Progenitor cell of endocrine pancreas (in vitro differentiated cells): ENCODE results near the gene TAS2R30. TPM values are rescaled to one million over a fixed set of nuclear protein-coding genes. Genes with fewer than 3 reads are reported as not detected.
"Not testable (repeated sequence)": the region's sequence is repeated elsewhere in the genome, so short reads cannot be mapped to it uniquely, and the experiment has no call there.

Source experiments
- DNase-seq: peaks from one replicate; pipeline ENCODE4 v3.0.0; 2021; ENCODE audit warnings: low spot score; ENCODE audit not compliant: unreplicated experiment
- H3K27ac Mint-ChIP-seq: 2 replicates; pipeline ENCODE4 v1.8.0; 2021; ENCODE audit warnings: mild to moderate bottlenecking, moderate library complexity, mixed read lengths
- H3K27me3 Mint-ChIP-seq: 2 replicates; pipeline ENCODE4 v1.8.0; 2021; ENCODE audit warnings: mixed read lengths
- H3K36me3 Mint-ChIP-seq: 2 replicates; pipeline ENCODE4 v1.8.0; 2022; ENCODE audit warnings: mixed read lengths; ENCODE audit not compliant: insufficient read depth
- H3K4me1 Mint-ChIP-seq: 2 replicates; pipeline ENCODE4 v1.8.0; 2021; ENCODE audit warnings: low read depth, mixed read lengths
- H3K4me3 Mint-ChIP-seq: 2 replicates; pipeline ENCODE4 v1.8.0; 2021; ENCODE audit warnings: low read depth, mild to moderate bottlenecking, moderate library complexity, mixed read lengths
- H3K9me3 Mint-ChIP-seq: 2 replicates; pipeline ENCODE4 v1.8.0; 2021; ENCODE audit warnings: low read depth, mixed read lengths
- CTCF ChIP-seq: fragments of 200-600 bp; sonication (generic); IDR thresholded peaks from one replicate; pipeline ENCODE4 v1.5.0; 2021; ENCODE audit warnings: antibody characterized with exemption, mild to moderate bottlenecking; ENCODE audit not compliant: unreplicated experiment
- total RNA-seq: library from RNA; stranded (reverse); gene quantifications from 2 replicates; pipeline ENCODE4 v1.2.1, GENCODE V29; 2021

TAS2R30 gene
- total RNA-seq, 1 donor from 2014 or later: 5.6 TPM

GRCh38 chr12:11133162-11133561 is 1.3 kb downstream of the TAS2R30 start:
- DNase-seq: no peak
- Mint-ChIP-seq H3K4me3 (no peak overlapping the region), H3K36me3 (peaks cover 21% of the 10 kb centered on the region), H3K9me3 (peaks cover 7% of the 10 kb centered on the region), H3K27ac (no peak overlapping the region), H3K4me1 (peaks cover 15% of the 10 kb centered on the region), H3K27me3 (no peaks in the 10 kb centered on the region)
- TF ChIP-seq CTCF: no peak

- Mint-ChIP-seq H3K4me3 (no peak overlapping the region), H3K27me3 (no peaks in the 10 kb centered on the region), H3K36me3 (peaks cover 37% of the 10 kb centered on the region), H3K27ac (no peak overlapping the region), H3K4me1 (peaks cover 15% of the 10 kb centered on the region), H3K9me3 (peaks cover 17% of the 10 kb centered on the region)
- no peak for TF ChIP-seq CTCF
- no peak for DNase-seq
These were observed 3.4 kb downstream of the TAS2R30 start for GRCh38 chr12:11130999-11131398.

- Mint-ChIP-seq H3K4me3 (no peak overlapping the region), H3K27me3 (no peaks in the 10 kb centered on the region), H3K36me3 (peaks cover 37% of the 10 kb centered on the region), H3K4me1 (peaks cover 15% of the 10 kb centered on the region), H3K27ac (no peak overlapping the region), H3K9me3 (peaks cover 18% of the 10 kb centered on the region)
- TF ChIP-seq CTCF: no peak
- no peak for DNase-seq
These were observed 4.1 kb downstream of the TAS2R30 start for GRCh38 chr12:11130382-11130781.

GRCh38 chr12:11114130-11114529 is 20.3 kb downstream of the TAS2R30 start:
- not testable (repeated sequence) for DNase-seq, H3K4me3 Mint-ChIP-seq
- peaks cover 77% of the 10 kb centered on the region for H3K9me3 Mint-ChIP-seq

GRCh38 chr12:11111213-11111612 is 23.2 kb downstream of the TAS2R30 start:
- Mint-ChIP-seq H3K36me3 (peaks cover 77% of the 10 kb centered on the region), H3K9me3 (peaks cover 61% of the 10 kb centered on the region)
- H3K27me3 Mint-ChIP-seq, H3K4me3 Mint-ChIP-seq, H3K4me1 Mint-ChIP-seq, H3K27ac Mint-ChIP-seq, DNase-seq: not testable (repeated sequence)

More at GRCh38 chr12:11114130-11114529, 20.3 kb downstream of the TAS2R30 start:
- not testable (repeated sequence) for H3K4me1 Mint-ChIP-seq, H3K27me3 Mint-ChIP-seq, H3K27ac Mint-ChIP-seq
- peaks cover 86% of the 10 kb centered on the region for H3K36me3 Mint-ChIP-seq

GRCh38 chr12:11108862-11109261 is 25.6 kb downstream of the TAS2R30 start:
- no peaks in the 10 kb centered on the region for H3K27me3 Mint-ChIP-seq
- H3K9me3 Mint-ChIP-seq: peaks cover 48% of the 10 kb centered on the region
- H3K4me1 Mint-ChIP-seq: no peaks in the 10 kb centered on the region
- TF ChIP-seq CTCF: no peak
- no peak overlapping the region for H3K27ac Mint-ChIP-seq
- no peak overlapping the region for H3K4me3 Mint-ChIP-seq
- DNase-seq: no peak
- peaks cover 71% of the 10 kb centered on the region for H3K36me3 Mint-ChIP-seq
